ENCODE measurements around the gene SRRM3. TPM values are rescaled to one million over a fixed set of nuclear protein-coding genes. Genes with fewer than 3 reads are reported as not detected.

Gene SRRM3
- total RNA-seq, 1 donor from 2014 or later: 1.7 TPM

DNA sequence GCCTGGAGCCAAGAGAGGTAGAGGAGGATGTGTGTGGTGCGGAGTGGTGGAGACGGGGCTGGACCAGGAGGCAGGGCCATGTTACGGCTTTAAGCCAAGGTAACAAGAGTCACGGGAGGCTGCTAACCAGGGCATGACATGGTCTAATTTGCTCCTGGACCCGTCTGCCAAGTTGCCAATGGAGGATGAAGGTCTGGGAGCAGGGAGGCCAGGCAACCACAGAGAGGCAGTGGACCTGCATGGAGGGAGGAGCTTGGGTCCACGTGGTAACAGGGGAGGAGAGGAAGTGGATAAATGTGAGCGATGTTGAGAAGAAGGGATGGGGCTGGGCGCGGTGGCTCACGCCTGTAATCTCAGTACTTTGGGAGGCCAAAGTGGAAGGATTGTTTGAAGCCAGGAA, 31.0 kb downstream of the SRRM3 start:
- Histone ChIP-seq H3K4me2 (ENCODE audit: low read length) (no peak overlapping the region), H3K27ac (ENCODE audit: low read depth, low read length) (no peak overlapping the region), H3K79me2 (ENCODE audit: insufficient read depth, low read length) (no peaks in the 10 kb centered on the region), H3K4me3 (ENCODE audit: insufficient read depth, low read depth, low read length) (no peak overlapping the region), H4K20me1 (ENCODE audit: insufficient read depth, low read length) (no peaks in the 10 kb centered on the region), H3K4me1 (ENCODE audit: insufficient read depth, low read length) (no peaks in the 10 kb centered on the region), H3K36me3 (ENCODE audit: insufficient read depth, low read length) (no peaks in the 10 kb centered on the region), H2AFZ (ENCODE audit: low read depth, low read length) (no peak overlapping the region), H3K9me3 (ENCODE audit: insufficient read depth, low read depth, low read length) (no peaks in the 10 kb centered on the region), H3K9ac (ENCODE audit: low read length) (no peak overlapping the region), H3K27me3 (ENCODE audit: insufficient read depth, low read length) (peaks cover 3% of the 10 kb centered on the region)
- Mint-ChIP-seq H3K9me3 (ENCODE audit: unreplicated experiment) (peaks cover 3% of the 10 kb centered on the region), H3K36me3 (ENCODE audit: low read depth, unreplicated experiment) (peaks cover 1% of the 10 kb centered on the region), H3K27ac (ENCODE audit: unreplicated experiment) (no peak overlapping the region), H3K27me3 (ENCODE audit: low read depth, unreplicated experiment) (peaks cover 35% of the 10 kb centered on the region), H3K4me1 (ENCODE audit: low read depth, unreplicated experiment) (peaks cover 2% of the 10 kb centered on the region), H3K4me3 (ENCODE audit: unreplicated experiment) (no peak overlapping the region)
- no peak for TF ChIP-seq EZH2 (IDR thresholded peaks at IDR 0.05; ENCODE audit: insufficient read depth, low read length)
- TF ChIP-seq, protein P1, sequence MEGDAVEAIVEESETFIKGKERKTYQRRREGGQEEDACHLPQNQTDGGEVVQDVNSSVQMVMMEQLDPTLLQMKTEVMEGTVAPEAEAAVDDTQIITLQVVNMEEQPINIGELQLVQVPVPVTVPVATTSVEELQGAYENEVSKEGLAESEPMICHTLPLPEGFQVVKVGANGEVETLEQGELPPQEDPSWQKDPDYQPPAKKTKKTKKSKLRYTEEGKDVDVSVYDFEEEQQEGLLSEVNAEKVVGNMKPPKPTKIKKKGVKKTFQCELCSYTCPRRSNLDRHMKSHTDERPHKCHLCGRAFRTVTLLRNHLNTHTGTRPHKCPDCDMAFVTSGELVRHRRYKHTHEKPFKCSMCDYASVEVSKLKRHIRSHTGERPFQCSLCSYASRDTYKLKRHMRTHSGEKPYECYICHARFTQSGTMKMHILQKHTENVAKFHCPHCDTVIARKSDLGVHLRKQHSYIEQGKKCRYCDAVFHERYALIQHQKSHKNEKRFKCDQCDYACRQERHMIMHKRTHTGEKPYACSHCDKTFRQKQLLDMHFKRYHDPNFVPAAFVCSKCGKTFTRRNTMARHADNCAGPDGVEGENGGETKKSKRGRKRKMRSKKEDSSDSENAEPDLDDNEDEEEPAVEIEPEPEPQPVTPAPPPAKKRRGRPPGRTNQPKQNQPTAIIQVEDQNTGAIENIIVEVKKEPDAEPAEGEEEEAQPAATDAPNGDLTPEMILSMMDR (IDR thresholded peaks at IDR 0.05; ENCODE audit: insufficient read depth, low read depth, low read length): no peak
- FAIRE-seq (no peak), DNase-seq (ENCODE audit: low read depth) (no peak)

DNA sequence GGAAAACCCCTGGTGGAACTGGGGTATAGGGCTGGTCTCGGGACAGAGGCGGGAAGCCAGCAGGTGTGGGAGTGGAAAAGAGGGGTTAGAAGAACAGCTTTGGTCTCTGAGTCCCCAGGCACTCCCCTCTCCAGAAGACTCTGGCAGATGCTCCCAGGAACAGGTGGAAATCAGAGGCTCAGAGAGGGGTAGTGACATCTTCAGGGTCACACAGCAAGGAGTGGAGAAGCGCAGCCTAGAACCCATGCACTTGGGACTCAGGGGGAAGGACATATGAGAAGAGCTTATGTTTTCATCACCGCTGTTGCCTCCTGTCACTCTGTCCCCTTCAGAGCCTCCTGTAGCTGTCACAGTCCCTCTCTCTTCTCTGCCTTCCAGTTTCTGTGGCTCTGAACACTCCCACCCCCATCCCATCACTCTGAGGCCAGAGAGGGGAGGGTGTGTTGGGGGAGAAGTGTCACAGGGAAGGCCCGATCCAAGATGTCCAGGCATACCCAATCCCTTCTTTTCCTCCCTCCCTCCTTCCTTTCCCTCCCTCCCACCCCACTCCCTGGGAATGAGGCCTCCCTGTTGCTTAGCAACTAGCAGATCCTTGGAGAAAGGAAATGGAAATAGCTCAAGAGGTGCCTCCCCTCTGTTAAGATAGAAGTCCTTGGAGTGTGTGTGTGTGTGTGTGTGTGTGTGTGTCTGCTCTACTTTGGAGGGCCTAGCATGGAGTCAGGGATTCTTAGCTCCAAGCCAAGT, 32.0 kb downstream of the SRRM3 start:
- H2AFZ ChIP-seq (ENCODE audit: low read depth, low read length): no peak overlapping the region
- H3K4me2 ChIP-seq (ENCODE audit: low read length): no peak overlapping the region
- no peak overlapping the region for H3K27ac ChIP-seq (ENCODE audit: low read depth, low read length)
- H3K4me1 Mint-ChIP-seq (ENCODE audit: low read depth, unreplicated experiment): peaks cover 2% of the 10 kb centered on the region
- no peak overlapping the region for H3K9ac ChIP-seq (ENCODE audit: low read length)
- H3K27me3 ChIP-seq (ENCODE audit: insufficient read depth, low read length): peaks cover 3% of the 10 kb centered on the region
- H3K36me3 ChIP-seq (ENCODE audit: insufficient read depth, low read length): no peaks in the 10 kb centered on the region
- no peaks in the 10 kb centered on the region for H3K9me3 ChIP-seq (ENCODE audit: insufficient read depth, low read depth, low read length)
- no peak for TF ChIP-seq EZH2 (IDR thresholded peaks at IDR 0.05; ENCODE audit: insufficient read depth, low read length)
- TF ChIP-seq, protein P1 (IDR thresholded peaks at IDR 0.05; ENCODE audit: insufficient read depth, low read depth, low read length): no peak
- peaks cover 1% of the 10 kb centered on the region for H3K36me3 Mint-ChIP-seq (ENCODE audit: low read depth, unreplicated experiment)
- H3K79me2 ChIP-seq (ENCODE audit: insufficient read depth, low read length): no peaks in the 10 kb centered on the region
- H3K4me3 ChIP-seq (ENCODE audit: insufficient read depth, low read depth, low read length): no peak overlapping the region
- no peaks in the 10 kb centered on the region for H3K4me1 ChIP-seq (ENCODE audit: insufficient read depth, low read length)
- H3K4me3 Mint-ChIP-seq (ENCODE audit: unreplicated experiment): no peak overlapping the region
- peaks cover 42% of the 10 kb centered on the region for H3K27me3 Mint-ChIP-seq (ENCODE audit: low read depth, unreplicated experiment)
- peak overlapping the region; percentile 47 for H3K27ac Mint-ChIP-seq (ENCODE audit: unreplicated experiment)
- H4K20me1 ChIP-seq (ENCODE audit: insufficient read depth, low read length): no peaks in the 10 kb centered on the region
- FAIRE-seq (no peak), DNase-seq (ENCODE audit: low read depth) (no peak)
- peaks cover 3% of the 10 kb centered on the region for H3K9me3 Mint-ChIP-seq (ENCODE audit: unreplicated experiment)

DNA sequence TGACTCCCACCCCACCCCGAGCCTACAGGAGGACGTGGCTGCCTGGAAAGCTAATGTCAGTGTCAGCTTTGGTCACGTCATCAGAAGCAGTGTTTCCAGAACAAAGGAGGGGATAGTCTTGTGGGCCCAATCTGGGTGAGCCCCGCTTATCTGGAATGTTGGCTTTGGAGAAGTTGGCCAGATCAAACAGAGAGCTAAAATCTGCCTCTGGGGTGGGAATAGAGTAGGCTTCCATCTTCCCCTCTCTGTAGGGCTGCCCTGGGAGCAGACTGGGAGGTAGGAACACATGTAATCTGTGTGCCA, 32.5 kb downstream of the SRRM3 start:
- Histone ChIP-seq H3K4me3 (ENCODE audit: insufficient read depth, low read depth, low read length) (no peak overlapping the region), H3K36me3 (ENCODE audit: insufficient read depth, low read length) (no peaks in the 10 kb centered on the region), H4K20me1 (ENCODE audit: insufficient read depth, low read length) (no peaks in the 10 kb centered on the region), H3K9me3 (ENCODE audit: insufficient read depth, low read depth, low read length) (no peaks in the 10 kb centered on the region), H3K4me1 (ENCODE audit: insufficient read depth, low read length) (no peaks in the 10 kb centered on the region), H3K27me3 (ENCODE audit: insufficient read depth, low read length) (peaks cover 3% of the 10 kb centered on the region), H3K27ac (ENCODE audit: low read depth, low read length) (no peak overlapping the region), H3K79me2 (ENCODE audit: insufficient read depth, low read length) (no peaks in the 10 kb centered on the region), H3K4me2 (ENCODE audit: low read length) (no peak overlapping the region), H3K9ac (ENCODE audit: low read length) (no peak overlapping the region), H2AFZ (ENCODE audit: low read depth, low read length) (no peak overlapping the region)
- Mint-ChIP-seq H3K9me3 (ENCODE audit: unreplicated experiment) (peaks cover 3% of the 10 kb centered on the region), H3K36me3 (ENCODE audit: low read depth, unreplicated experiment) (peaks cover 1% of the 10 kb centered on the region), H3K27ac (ENCODE audit: unreplicated experiment) (no peak overlapping the region), H3K27me3 (ENCODE audit: low read depth, unreplicated experiment) (peaks cover 44% of the 10 kb centered on the region), H3K4me1 (ENCODE audit: low read depth, unreplicated experiment) (peaks cover 2% of the 10 kb centered on the region), H3K4me3 (ENCODE audit: unreplicated experiment) (no peak overlapping the region)
- no peak for FAIRE-seq
- TF ChIP-seq, protein P1 (IDR thresholded peaks at IDR 0.05; ENCODE audit: insufficient read depth, low read depth, low read length): no peak
- no peak for TF ChIP-seq EZH2 (IDR thresholded peaks at IDR 0.05; ENCODE audit: insufficient read depth, low read length)
- DNase-seq (ENCODE audit: low read depth): no peak
